Stimulated activated CD8-positive, alpha-beta memory T cell treated with anti-CD3 and anti-CD28 coated beads, Interleukin-15, amount 100 ng/mL, for 1 hour (primary cell): Measurements from ENCODE around the gene PTH2.
"Not testable (repeated sequence)": the region's sequence is repeated elsewhere in the genome, so short reads cannot be mapped to it uniquely, and the experiment has no call there.

Source experiments
- DNase-seq: peaks from one replicate; pipeline ENCODE4 v3.0.0-alpha.2; 2020; ENCODE audit warnings: low read depth

Gene PTH2

GRCh38 chr19:49423071-49423984 is at the start of gene PTH2:
TSS of gene PTH2 (minus strand) at chr19:49423441. CDS start at chr19:49423339, 102 bp downstream.
- DNase-seq: no peak

- DNase-seq: no peak
Observed at GRCh38 chr19:49472936-49473335, 49.7 kb upstream of the PTH2 start.

DNA sequence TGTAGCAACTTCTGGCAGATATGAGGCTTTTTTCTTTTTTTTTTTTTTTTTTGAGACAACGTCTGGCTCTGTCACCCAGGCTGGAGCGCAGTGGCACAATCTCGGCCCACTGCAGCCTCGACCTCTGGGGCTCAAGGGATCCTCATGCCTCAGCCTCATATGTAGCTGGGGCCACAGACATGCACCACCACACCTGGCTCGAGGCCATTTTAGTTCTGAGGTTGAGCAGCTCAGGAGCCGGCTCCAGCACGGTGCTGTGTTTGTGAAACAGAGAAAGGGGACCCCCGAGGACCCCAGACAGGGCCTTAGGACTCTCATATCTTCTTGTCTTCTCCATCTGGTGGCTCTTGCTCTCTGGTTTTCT is 47.4 kb upstream of the PTH2 start:
- no peak for DNase-seq

DNA sequence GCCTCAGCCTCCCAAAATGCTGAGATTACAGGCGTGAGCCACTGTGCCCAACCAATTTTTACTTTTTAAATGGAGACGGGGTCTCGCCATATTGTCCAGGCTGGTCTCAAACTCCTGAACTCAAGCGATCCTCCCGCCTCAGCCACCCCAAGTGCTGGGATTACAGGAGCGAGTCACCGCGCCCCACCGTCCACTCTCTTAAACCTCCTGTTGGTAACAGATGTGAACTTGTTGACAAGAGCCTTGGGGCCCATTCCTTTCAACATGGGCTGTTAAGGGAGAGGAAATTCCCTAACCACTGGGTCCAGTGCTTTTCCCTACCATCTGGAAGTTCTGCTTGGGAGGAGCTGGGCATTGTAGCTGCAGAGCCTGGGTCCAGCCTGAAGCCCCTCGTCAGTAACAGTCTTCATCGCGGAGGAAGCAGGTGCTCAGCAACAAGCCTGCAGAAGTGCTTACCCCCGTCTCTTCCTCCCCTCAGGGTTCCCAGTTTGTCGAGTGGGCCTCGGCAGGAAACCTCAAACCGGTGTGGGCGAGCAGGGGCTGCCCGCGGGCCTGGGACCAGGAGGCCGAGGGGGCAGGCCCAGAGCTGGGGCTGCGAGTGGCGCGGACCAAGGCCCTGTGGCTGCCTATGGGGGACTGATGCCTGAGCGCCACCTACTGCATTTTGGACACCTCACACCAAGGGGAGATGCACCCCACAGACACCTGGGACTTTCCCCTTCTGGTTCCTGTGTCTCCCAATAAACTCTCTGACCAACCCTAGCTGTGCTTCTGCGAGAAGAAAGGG is 46.8 kb upstream of the PTH2 start:
- peak; percentile 55 for DNase-seq

GRCh38 chr19:49468746-49469447 is 45.7 kb upstream of the PTH2 start:
- peak; percentile 71 for DNase-seq

- DNase-seq: no peak
Observed at GRCh38 chr19:49468199-49468598, 45.0 kb upstream of the PTH2 start.

GRCh38 chr19:49465371-49465770 is 42.1 kb upstream of the PTH2 start:
- no peak for DNase-seq

- DNase-seq: no peak
Observed at GRCh38 chr19:49463960-49464740, 40.9 kb upstream of the PTH2 start.

- no peak for DNase-seq
Observed at GRCh38 chr19:49462492-49462891, 39.3 kb upstream of the PTH2 start.

GRCh38 chr19:49461656-49462055 is 38.4 kb upstream of the PTH2 start:
- DNase-seq: no peak

DNA sequence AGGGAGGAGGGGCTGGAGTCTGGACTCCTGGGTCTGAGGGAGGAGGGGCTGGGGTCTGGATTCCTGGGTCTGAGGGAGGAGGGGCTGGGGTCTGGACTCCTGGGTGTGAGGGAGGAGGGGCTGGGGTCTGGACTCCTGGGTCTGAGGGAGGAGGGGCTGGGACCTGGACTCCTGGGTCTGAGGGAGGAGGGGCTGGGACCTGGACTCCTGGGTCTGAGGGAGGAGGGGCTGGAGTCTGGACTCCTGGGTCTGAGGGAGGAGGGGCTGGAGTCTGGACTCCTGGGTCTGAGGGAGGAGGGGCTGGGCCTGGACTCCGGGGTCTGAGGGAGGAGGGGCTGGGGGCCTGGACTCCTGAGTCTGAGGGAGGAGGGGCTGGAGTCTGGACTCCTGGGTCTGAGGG is 37.9 kb upstream of the PTH2 start:
- not testable (repeated sequence) for DNase-seq

DNA sequence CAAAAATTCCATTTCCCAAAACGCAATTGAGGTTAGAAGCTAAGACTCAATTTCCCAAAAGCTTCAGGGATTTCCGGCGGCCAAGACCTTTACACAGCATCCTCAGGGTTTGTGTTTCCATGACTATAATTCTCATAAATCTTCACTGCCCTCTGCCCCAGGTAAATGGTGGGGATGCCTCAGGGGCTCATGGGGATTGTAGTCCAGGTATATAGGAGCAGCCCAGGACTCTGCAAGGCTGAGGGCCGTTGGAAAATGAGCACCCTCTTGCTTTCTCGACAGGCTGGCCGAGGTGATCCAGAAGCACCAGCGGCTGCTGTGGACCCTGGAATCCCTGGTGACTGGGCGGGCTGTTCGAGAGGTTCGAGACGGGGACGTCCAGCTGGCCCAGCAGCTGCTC is 36.1 kb upstream of the PTH2 start:
- no peak for DNase-seq

GRCh38 chr19:49458567-49458903 is 35.3 kb upstream of the PTH2 start:
- no peak for DNase-seq

DNA sequence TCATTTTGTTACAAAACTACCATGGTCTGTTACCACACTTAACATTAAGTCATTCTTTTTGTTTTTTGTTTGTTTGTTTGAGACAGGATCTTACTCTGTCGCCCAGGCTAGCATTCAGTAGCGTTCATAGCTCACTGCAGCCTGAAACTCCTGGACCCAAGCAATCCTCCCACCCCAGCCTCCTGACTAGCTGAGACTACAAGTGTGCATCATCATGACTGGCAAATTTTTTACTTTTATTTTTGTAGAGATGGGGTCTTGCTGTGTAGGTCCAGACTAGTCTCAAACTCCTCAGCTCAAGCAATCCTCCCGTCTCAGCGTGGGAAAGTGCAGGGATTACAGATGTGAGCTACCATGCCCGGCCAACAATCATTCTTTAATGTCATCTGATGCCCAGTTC is 33.1 kb upstream of the PTH2 start:
- DNase-seq: no peak

GRCh38 chr19:49455773-49456172 is 32.5 kb upstream of the PTH2 start:
- no peak for DNase-seq

DNA sequence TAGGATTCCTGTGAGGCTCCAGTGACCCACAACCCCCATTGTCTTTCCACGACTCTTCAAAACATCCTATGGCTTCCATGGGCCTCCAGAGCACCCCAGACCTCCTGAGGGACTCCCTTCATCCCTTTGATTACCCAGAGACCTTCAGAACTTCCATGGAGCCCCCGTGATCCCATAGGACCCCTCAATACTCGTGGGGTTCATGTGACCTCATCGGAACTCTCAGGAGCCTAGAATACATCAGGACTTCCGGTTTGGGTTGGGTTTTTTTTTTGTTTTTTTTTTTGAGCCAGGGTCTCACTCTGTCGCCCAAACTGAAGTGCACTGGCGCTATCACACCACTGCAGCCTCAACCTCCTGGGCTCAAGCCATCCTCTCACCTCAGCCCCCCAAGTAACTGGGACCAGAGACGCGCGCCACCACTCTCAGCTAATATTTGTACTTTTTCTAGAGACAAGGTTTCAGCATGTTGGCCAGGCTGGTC is 30.6 kb upstream of the PTH2 start:
- DNase-seq: no peak

DNA sequence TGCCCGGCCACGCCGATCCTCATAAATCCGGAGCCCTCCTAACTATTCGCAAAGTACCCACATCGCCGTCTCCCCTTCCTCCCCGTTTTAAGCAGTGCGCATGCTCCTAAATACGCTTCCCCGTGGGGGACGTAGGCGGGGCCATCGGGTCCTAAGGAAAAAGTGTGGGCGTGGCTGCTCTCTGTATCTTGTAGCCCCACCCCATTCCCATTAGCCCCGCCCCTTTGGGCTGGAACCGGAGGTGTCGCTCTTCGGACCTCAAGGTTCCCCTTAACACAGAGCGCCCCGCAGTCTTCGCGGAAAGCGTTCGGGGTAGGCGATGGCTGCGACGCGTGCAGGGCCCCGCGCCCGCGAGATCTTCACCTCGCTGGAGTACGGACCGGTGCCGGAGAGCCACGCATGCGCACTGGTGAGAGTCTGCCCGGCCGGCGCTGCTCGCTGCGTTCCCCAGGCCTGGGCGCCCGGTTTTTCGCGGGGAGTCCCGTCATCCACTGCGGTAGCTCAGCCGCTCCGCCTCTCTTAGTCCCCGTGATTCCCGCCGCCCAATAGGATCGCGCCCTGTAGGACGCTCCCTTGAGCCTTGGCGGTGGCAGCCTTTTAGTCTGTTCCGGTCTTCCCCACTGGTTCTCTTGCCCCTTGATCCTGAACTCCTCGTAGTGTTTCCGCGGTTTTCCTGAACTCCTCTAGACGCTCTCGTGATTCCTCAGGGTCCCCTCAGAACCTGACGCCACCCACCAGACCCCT is 29.9 kb upstream of the PTH2 start, which contains the start of gene ALDH16A1:
Gene ALDH16A1 (plus strand): TSS at position 213 of the 744 bp plus-strand sequence. CDS start 107 bp downstream, at position 320.
- DNase-seq: peak; percentile 91

DNA sequence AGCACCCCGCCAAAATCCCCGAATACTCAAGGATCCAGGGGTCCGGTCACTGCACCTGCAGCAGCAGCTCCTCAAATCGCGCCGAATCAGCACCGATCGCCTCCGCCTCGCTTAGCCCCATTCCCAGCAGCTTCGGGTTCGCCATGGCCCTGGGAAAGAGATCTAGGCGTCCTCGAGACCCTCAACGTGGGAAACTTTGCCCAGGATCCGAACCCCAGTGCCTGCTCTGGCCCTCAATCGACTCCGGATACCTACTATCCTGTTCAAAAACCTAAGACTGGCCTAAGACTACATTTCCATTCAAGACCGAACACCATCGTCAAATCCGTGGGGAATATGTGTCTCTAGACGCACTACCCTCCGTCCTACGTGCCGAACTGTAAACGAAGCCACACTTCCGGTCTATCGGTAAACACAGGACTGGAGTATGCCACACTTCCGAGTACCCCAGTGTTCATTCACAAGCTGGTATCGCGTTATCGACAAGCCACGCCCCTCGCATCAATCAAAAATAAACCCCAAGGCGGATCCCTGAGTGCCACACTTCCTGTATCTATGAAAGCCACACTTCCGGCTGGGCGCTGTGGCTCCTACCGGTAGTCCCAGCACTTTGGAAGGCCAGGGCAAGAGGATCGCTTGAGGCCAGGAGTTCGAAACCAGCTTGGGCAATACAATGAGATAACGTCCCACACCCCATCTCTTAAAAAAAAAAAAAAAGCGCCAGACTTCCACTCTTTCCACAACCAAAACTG is 28.4 kb upstream of the PTH2 start, which contains the start of gene PIH1D1:
Gene PIH1D1 (minus strand): TSS at position 385 of the 752 bp plus-strand sequence. CDS start 240 bp downstream, at position 145.
- DNase-seq: peak; percentile 93

GRCh38 chr19:49450405-49450804 is 27.2 kb upstream of the PTH2 start:
- no peak for DNase-seq

DNA sequence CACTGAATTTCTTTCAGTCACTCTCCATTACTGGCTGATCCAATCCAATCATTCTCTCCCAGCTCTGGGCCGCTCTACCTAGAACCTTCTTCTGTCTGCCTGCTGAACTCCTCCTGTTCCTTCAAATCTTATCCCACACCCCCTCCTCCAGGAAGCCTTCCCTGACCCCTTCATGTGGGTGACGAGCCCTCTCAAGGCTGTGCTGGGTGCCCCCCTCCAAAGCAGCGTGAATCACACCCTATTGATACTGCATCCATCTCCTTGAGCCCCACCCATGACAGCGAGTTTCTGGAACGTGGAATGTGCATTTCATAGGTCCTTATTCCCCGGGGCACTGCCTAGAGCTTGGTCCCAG is 25.2 kb upstream of the PTH2 start:
- DNase-seq: no peak
